Osteocyte (in vitro differentiated cells): ENCODE data around the gene HOXD13. TPM values are rescaled to one million over a fixed set of nuclear protein-coding genes. Genes with fewer than 3 reads are reported as not detected.

Experiments used
- DNase-seq: peaks from one replicate; pipeline ENCODE4 v3.0.0; 2021; ENCODE audit warnings: mixed read lengths; ENCODE audit not compliant: unreplicated experiment; ENCODE audit errors: extremely low spot score
- H3K27ac Mint-ChIP-seq: one replicate; pipeline ENCODE4 v1.8.0; 2021; ENCODE audit warnings: mild to moderate bottlenecking, mixed read lengths; ENCODE audit not compliant: unreplicated experiment
- H3K27me3 Mint-ChIP-seq: one replicate; pipeline ENCODE4 v1.8.0; 2021; ENCODE audit warnings: mixed read lengths; ENCODE audit not compliant: unreplicated experiment
- H3K36me3 Mint-ChIP-seq: one replicate; pipeline ENCODE4 v1.8.0; 2021; ENCODE audit warnings: mixed read lengths; ENCODE audit not compliant: unreplicated experiment
- H3K4me1 Mint-ChIP-seq: one replicate; pipeline ENCODE4 v1.8.0; 2021; ENCODE audit warnings: mixed read lengths; ENCODE audit not compliant: unreplicated experiment
- H3K4me3 Mint-ChIP-seq: one replicate; pipeline ENCODE4 v1.8.0; 2021; ENCODE audit warnings: mild to moderate bottlenecking, moderate library complexity, mixed read lengths; ENCODE audit not compliant: unreplicated experiment
- H3K9me3 Mint-ChIP-seq: one replicate; pipeline ENCODE4 v1.8.0; 2021; ENCODE audit warnings: mixed read lengths; ENCODE audit not compliant: unreplicated experiment
- total RNA-seq: library from RNA; stranded (reverse); gene quantifications from 2 replicates; pipeline ENCODE4 v1.2.1, GENCODE V29; 2021
- TF ChIP-seq, protein P1 (sequence below): fragments of 200-600 bp; sonication (generic); IDR thresholded peaks from 2 replicates; pipeline ENCODE4 v1.5.0; 2021; ENCODE audit warnings: antibody characterized with exemption, mild to moderate bottlenecking, moderate library complexity

Gene HOXD13
- total RNA-seq, 1 donor from 2014 or later = not detected

GRCh38 chr2:176117162-176117822 lies 24.8 kb downstream of the HOXD13 start:
- Mint-ChIP-seq H3K27me3 (peaks cover 91% of the 10 kb centered on the region), H3K4me3 (no peak overlapping the region), H3K27ac (no peak overlapping the region), H3K9me3 (peaks cover 3% of the 10 kb centered on the region), H3K4me1 (no peaks in the 10 kb centered on the region), H3K36me3 (peaks cover 1% of the 10 kb centered on the region)
- TF ChIP-seq, protein P1, sequence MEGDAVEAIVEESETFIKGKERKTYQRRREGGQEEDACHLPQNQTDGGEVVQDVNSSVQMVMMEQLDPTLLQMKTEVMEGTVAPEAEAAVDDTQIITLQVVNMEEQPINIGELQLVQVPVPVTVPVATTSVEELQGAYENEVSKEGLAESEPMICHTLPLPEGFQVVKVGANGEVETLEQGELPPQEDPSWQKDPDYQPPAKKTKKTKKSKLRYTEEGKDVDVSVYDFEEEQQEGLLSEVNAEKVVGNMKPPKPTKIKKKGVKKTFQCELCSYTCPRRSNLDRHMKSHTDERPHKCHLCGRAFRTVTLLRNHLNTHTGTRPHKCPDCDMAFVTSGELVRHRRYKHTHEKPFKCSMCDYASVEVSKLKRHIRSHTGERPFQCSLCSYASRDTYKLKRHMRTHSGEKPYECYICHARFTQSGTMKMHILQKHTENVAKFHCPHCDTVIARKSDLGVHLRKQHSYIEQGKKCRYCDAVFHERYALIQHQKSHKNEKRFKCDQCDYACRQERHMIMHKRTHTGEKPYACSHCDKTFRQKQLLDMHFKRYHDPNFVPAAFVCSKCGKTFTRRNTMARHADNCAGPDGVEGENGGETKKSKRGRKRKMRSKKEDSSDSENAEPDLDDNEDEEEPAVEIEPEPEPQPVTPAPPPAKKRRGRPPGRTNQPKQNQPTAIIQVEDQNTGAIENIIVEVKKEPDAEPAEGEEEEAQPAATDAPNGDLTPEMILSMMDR = no peak
- no peak for DNase-seq

- no peak for DNase-seq
- TF ChIP-seq, protein P1 = no peak
- peaks cover 88% of the 10 kb centered on the region for H3K27me3 Mint-ChIP-seq
- peaks cover 3% of the 10 kb centered on the region for H3K4me1 Mint-ChIP-seq
- no peak overlapping the region for H3K4me3 Mint-ChIP-seq
- peaks cover 3% of the 10 kb centered on the region for H3K9me3 Mint-ChIP-seq
- no peak overlapping the region for H3K27ac Mint-ChIP-seq
- peaks cover 1% of the 10 kb centered on the region for H3K36me3 Mint-ChIP-seq
These were observed 25.4 kb downstream of the HOXD13 start for GRCh38 chr2:176117823-176118371.

- no peak overlapping the region for H3K4me3 Mint-ChIP-seq
- DNase-seq = no peak
- peaks cover 86% of the 10 kb centered on the region for H3K27me3 Mint-ChIP-seq
- TF ChIP-seq, protein P1 = peak; percentile 28
- peaks cover 1% of the 10 kb centered on the region for H3K36me3 Mint-ChIP-seq
- H3K4me1 Mint-ChIP-seq = peaks cover 6% of the 10 kb centered on the region
- no peak overlapping the region for H3K27ac Mint-ChIP-seq
- peaks cover 3% of the 10 kb centered on the region for H3K9me3 Mint-ChIP-seq
These were observed 26.2 kb downstream of the HOXD13 start for GRCh38 chr2:176118601-176119339.

- Mint-ChIP-seq H3K36me3 (peaks cover 4% of the 10 kb centered on the region), H3K27me3 (peaks cover 86% of the 10 kb centered on the region), H3K27ac (no peak overlapping the region), H3K4me1 (peaks cover 8% of the 10 kb centered on the region), H3K4me3 (no peak overlapping the region), H3K9me3 (peaks cover 3% of the 10 kb centered on the region)
- no peak for DNase-seq
- TF ChIP-seq, protein P1 = no peak
These were observed 28.1 kb downstream of the HOXD13 start for GRCh38 chr2:176120364-176121189.
